NCI-H1436 treated with DMSO at 0.1 percent for 48 hours (cell line): ENCODE measurements around the gene POPDC3.
"Not testable (repeated sequence)": the region's sequence is repeated elsewhere in the genome, so short reads cannot be mapped to it uniquely, and the experiment has no call there.

ENCODE experiments used
- DNase-seq: peaks from one replicate; lab custom pipeline; 2025; lab: John Stamatoyannopoulos, UW

Gene POPDC3, protein sequence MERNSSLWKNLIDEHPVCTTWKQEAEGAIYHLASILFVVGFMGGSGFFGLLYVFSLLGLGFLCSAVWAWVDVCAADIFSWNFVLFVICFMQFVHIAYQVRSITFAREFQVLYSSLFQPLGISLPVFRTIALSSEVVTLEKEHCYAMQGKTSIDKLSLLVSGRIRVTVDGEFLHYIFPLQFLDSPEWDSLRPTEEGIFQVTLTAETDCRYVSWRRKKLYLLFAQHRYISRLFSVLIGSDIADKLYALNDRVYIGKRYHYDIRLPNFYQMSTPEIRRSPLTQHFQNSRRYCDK

GRCh38 chr6:105179244-105180065 lies at the start of gene POPDC3:
Gene POPDC3 (minus strand): TSS chr6:105180014. CDS start chr6:105161909, 18,105 bp downstream.
- no peak for DNase-seq

- no peak for DNase-seq
Observed at GRCh38 chr6:105227295-105227767, 47.5 kb upstream of the POPDC3 start.

DNA sequence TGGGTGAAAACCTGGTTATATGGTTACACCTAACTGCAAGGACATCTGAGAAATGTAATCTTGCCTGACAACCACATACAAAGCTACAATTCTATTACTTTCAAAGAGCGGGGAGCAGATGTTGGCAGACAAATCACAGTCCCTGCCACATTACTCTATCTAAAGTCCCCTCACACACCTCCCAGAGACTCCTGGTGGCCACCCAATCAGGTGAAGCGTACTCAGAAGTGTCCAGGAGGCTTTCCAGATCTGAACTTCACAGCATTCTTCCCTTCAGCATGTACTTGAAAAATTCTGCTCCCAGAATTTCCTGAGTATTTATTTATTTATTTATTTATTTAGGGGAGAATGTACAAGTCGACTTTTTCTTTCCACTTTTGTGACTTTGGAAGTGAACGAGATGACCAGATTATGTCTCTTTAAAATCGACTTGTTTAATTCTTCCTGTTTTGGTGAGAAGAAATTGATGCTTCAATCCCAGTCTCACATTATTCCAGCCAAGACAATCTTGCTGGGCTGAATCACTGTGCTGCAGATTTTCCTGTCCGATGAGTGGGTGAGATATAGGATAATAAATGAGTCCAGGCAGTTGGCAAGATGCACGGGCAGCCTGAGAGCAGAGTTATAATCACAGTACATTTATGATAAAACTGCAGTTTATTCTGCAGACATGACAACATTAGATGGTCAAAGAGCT lies 46.9 kb upstream of the POPDC3 start:
- no peak for DNase-seq

DNA sequence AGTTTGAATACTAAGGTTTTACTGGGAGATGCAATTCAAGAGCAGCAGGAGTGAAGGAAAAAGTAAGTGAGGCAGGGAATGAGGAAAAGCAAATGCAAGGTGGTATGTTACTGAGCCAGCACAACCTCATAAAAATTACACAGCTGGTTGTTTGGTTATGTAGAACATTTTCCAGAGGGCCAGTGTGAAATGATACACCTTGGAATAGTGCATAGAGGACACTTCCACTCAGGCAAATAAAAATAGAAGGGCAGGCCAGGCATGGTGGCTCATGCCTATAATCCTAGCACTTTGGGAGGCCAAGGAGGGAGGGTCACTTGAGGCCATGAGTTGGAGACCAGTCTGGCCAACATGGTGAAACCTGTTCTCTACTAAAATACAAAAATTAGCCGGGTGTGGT lies 43.4 kb upstream of the POPDC3 start:
- no peak for DNase-seq

DNA sequence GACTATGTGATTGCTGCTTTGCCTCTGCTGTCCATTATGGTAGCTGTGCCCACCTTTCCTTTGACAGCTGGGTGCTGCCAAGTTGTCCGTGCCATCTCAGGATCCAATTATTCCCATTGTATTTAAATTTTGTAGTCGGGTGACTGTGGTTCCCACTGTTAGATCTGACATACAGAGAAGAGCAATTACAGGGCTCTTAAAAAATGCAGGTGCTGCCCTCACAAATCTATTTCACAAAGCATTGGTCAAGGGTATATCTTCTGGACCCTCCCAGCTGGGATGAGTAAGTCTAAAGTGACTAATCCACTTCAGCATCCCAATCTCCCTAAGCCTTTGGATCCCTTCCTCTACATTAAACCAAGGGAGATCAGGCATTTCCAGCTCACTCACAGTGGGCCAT lies 41.4 kb upstream of the POPDC3 start:
- not testable (repeated sequence) for DNase-seq

GRCh38 chr6:105220186-105220585 lies 40.4 kb upstream of the POPDC3 start:
- DNase-seq: no peak

GRCh38 chr6:105219218-105219617 lies 39.4 kb upstream of the POPDC3 start:
- not testable (repeated sequence) for DNase-seq

- DNase-seq: no peak
Observed at GRCh38 chr6:105215506-105215905, 35.7 kb upstream of the POPDC3 start.

DNA sequence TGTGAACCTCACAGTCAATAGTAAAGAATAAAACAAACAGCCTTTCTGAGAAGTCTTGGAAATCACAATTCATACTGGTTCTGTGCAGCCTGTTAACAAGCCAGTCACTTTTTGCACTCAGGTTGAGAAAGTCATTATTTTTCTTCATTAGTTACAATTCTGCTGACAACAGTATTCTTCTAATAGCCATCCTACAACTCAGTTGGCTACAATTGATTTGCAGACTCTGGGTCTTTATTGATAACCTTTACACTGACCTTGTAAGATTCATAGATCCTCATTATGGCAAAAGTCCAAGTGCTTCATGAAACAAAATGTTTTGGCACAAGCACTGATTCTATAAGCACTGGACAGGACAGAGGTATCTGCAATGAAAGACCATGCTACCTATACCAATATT lies 34.9 kb upstream of the POPDC3 start:
- DNase-seq: no peak

DNA sequence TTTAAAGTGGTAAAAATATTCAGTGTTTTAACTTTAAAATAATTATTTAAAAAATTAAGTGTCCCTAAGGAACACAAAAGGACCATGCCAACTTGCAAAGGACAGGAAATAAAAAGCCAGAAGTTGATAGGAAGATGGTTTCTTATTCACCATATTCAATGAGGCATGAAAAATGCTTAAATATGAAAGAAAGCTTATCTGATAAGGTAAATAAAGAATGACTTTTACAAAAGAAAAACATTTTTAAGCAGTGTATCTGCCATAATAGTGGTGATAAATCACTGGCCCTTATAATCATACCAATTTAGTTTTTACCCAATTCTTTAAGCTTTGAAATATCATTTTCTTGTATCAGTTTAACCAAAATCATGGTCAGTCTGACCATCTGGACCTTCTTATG lies 33.5 kb upstream of the POPDC3 start:
- no peak for DNase-seq

DNA sequence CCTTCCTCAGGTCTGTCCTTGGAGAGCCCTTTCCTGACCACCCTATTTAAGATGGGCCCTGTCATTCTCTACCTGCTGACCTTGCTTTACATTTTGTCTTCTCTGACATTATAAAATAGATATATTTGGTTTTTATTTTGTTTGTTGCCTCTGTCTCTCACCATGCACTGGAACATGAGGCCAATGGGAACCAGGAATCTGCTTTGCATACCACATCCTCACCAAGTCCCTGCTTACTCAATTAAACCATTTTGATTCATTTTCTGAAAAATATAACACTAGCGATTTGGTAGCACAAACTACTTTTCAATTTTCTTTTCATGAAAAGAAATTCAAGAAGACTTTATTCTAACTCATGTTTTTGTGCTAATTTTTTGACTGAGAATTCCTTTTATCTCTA lies 32.8 kb upstream of the POPDC3 start:
- no peak for DNase-seq

DNA sequence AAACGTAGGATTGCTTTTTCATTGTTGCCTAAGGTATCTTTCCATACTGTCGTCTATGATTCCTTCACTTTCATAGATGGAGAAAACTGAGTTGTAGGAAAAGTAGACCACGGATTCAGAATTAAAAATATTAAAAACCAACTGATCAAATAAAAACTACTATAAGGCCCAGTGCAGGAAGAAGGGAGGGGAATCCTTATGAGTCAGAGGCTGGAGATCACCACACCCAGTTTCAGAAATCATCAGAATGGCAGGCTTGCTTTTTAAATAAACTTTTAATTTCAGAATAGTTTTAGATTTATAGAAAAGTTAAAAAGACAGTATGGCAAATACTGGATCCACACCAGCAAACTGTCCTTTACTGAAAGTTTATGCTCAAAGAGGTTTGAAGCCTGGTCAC lies 32.0 kb upstream of the POPDC3 start:
- DNase-seq: no peak

DNA sequence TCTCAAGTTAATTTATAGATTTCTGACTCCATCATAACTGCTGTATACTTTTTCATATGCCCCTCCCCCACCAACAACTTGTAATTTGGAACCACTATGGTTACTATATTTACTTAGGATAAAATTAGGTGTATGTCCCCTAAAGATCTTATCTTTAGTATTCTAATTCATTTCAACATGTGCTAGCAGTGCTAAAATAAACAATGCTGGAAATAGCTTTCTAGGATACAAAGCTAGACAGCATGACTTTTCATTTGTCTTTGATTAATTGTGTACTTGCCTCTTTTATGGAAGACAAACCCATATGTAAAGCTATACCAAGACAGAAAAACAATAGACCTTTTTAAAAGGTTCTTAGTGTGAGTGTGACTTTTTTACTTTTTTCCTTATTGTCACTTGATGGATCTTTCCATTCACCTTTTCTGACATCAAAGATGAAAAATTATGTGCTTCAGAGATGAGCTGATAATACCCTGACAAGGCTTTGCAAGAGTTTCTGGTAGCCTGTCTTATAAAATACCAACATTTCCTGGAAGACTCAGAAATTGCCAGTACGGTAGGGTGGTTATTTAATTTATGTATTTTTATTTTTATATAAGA lies 31.2 kb upstream of the POPDC3 start:
- DNase-seq: no peak

DNA sequence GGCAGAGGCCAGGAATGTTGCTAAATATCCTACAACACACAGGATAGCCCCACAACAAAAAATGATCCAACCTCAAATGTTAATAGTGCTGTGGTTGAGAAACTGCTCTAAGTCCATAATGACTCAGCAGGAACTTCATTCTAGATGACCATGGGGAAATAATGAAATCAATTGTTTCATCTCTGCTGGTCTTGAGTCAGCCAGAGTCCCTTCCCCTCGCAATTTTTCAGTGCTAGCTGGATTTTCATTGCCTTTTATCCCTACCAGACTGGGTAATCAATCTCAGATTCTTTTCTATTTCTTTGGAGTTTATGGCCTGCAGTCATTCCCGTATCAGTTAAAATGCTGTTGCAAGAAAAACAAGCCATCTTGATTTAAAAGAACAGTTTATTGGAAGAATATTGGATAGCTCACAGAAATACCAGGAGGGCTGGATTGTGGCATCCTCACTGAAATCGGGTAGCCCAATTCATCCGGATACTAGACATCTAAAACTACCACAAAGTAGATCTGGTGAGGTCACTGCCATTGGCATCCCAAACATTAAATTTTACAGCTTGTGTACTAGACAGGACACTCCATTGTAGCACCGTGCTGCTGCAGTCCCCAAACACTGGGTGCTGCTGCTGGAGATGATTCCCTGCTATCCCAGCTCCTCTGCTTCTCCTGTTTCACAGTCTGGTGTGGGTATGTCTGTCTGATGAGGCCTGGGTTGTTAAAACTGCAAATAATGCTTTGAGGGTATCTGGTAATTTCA lies 30.3 kb upstream of the POPDC3 start:
- no peak for DNase-seq

- DNase-seq: no peak
Observed at GRCh38 chr6:105207524-105208269, 27.9 kb upstream of the POPDC3 start.

GRCh38 chr6:105204768-105205167 lies 25.0 kb upstream of the POPDC3 start:
- no peak for DNase-seq

- DNase-seq: no peak
Observed at GRCh38 chr6:105204331-105204730, 24.5 kb upstream of the POPDC3 start.

DNA sequence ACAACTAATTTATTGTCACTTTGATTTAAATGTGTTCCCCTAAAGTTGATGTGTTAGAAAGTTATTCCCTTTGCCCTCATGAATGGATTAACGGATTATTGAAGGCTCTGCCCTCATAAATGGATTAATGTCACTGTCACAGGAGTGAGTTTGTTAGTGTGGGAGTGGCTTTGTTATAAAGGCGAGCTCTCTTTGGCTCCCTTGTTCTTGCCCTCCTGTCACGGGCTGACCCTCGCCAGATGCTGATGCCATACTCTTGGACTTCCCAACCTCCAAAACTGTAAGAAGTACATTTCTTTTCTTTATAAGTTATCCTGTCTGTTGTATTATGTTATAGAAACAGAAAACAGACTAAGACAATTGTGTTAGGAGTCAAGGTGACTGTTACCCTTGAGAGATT lies 22.7 kb upstream of the POPDC3 start:
- DNase-seq: no peak

- no peak for DNase-seq
Observed at GRCh38 chr6:105200133-105200730, 20.4 kb upstream of the POPDC3 start.

DNA sequence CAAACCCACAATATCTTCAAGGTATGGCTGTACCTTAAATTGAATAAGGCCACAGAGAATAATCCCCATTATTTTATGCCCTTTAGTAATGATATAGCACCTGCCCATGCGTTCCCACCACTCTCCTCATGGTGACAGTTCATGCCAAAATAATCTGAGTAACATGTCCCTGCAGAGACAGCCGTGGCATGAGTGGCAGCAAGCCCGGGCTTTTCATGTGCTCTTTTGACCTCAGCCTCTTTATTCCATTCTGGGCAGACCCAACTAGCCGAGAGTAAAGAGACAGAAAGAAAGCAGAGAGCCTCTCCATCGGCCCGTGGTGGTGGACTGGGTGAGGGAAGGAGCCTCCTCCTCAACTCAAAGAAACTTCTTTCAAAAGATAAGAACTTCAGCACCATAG lies 19.9 kb upstream of the POPDC3 start:
- no peak for DNase-seq
